GM12878 (cell line): ENCODE results near the gene FIZ1. TPM values are rescaled to one million over a fixed set of nuclear protein-coding genes. Genes with fewer than 3 reads are reported as not detected.
A peak's percentile ranks its signal among the peaks of the same experiment; 100 is the strongest.

Experiments used
- ATAC-seq: fragments of 200-7000 bp; cut with Tn5 transposase; 3 replicates; pipeline ENCODE4 v1.9.1; 2020; ENCODE audit warnings: mild to moderate bottlenecking, moderate library complexity
- BruUV-seq: library from RNA; stranded (reverse); fragments of 400-500 nt; replicated peaks from 2 replicates; lab custom pipeline; 2021; lab: Mats Ljungman, UMichigan
- CTCF ChIA-PET: fragments of 300-600 bp; sonication (Branson Sonifier 250); formaldehyde crosslinking; extraction: SDS; loops from one replicate; lab custom pipeline; 2021; ENCODE audit warnings: inconsistent platforms; lab: Yijun Ruan, JAX
- POLR2A ChIA-PET: fragments of 350-600 bp; formaldehyde crosslinking; extraction: SDS; loops from one replicate; lab custom pipeline; 2021; ENCODE audit warnings: inconsistent platforms; lab: Charles Lee
- RAD21 ChIA-PET: fragments of 300-600 bp; sonication (Branson Sonifier 250); formaldehyde crosslinking; loops from one replicate; lab custom pipeline; 2023; ENCODE audit warnings: antibody characterized with exemption; ENCODE audit not compliant: unreplicated experiment; lab: Charles Lee
- SMC1A ChIA-PET: fragments of 300-600 bp; sonication (Branson Sonifier 250); formaldehyde crosslinking; loops from one replicate; lab custom pipeline; 2023; ENCODE audit not compliant: unreplicated experiment, uncharacterized antibody; lab: Charles Lee
- DNase-seq: peaks from one replicate; pipeline ENCODE4 v3.0.0-alpha.2; 2011; ENCODE audit warnings: low read depth, low spot score
- FAIRE-seq: peaks from 3 replicates; lab custom pipeline; 2011; peaks lifted over from hg19 to GRCh38; lab: Jason Lieb, UNC
- H2AFZ ChIP-seq: 2 replicates; pipeline ENCODE4 v1.6.0; 2011; ENCODE audit warnings: low read depth, low read length, control low read depth; ENCODE audit not compliant: control insufficient read depth
- H3K27ac ChIP-seq: 2 replicates; pipeline ENCODE4 v1.5.1; 2011; ENCODE audit warnings: control low read depth; ENCODE audit not compliant: control insufficient read depth, insufficient read depth
- H3K27me3 ChIP-seq, 2 experiments: replicated peaks in 1 of 2; 2 replicates each; pipeline versions ENCODE4 v1.6.0 to v1.6.1; 2011; ENCODE audit warnings: low read length in 1 of 2; ENCODE audit not compliant: control insufficient read depth in 2 of 2, insufficient read depth in 2 of 2
- H3K36me3 ChIP-seq, 2 experiments: 2 replicates each; pipeline ENCODE4 v1.5.1; 2011; ENCODE audit warnings: low read length in 1 of 2; ENCODE audit not compliant: control insufficient read depth in 2 of 2, insufficient read depth in 2 of 2
- H3K4me1 ChIP-seq: 2 replicates; pipeline ENCODE4 v1.6.1; 2011; ENCODE audit warnings: mild to moderate bottlenecking, low read length, moderate library complexity, mixed read lengths; ENCODE audit not compliant: control insufficient read depth, insufficient read depth
- H3K4me2 ChIP-seq: 2 replicates; pipeline ENCODE4 v1.6.0; 2011; ENCODE audit warnings: control low read depth; ENCODE audit not compliant: control insufficient read depth, insufficient read depth
- H3K4me3 ChIP-seq: fragments of 200-600 bp; sonication (generic); 2 replicates; pipeline ENCODE4 v1.5.1; 2016
- H3K79me2 ChIP-seq: 2 replicates; pipeline ENCODE4 v1.6.0; 2011; ENCODE audit warnings: low read length; ENCODE audit not compliant: control insufficient read depth, insufficient read depth
- H3K9ac ChIP-seq: 2 replicates; pipeline ENCODE4 v1.8.0; 2011; ENCODE audit warnings: low read length, control low read depth, mixed read lengths; ENCODE audit not compliant: control insufficient read depth, insufficient read depth
- H3K9me3 ChIP-seq: replicated peaks from 3 replicates; pipeline ENCODE4 v1.5.1; 2011; ENCODE audit warnings: mild to moderate bottlenecking, low read length; ENCODE audit not compliant: control insufficient read depth, insufficient read depth
- H4K20me1 ChIP-seq: 2 replicates; pipeline ENCODE4 v1.6.0; 2011; ENCODE audit not compliant: control insufficient read depth, insufficient read depth
- CUX1 ChIP-seq: IDR thresholded peaks from 2 replicates; pipeline ENCODE4 v1.6.1; 2012; ENCODE audit warnings: improper control_type of control experiment, low read depth, low read length; ENCODE audit not compliant: insufficient replicate concordance
- PML ChIP-seq: IDR thresholded peaks from 2 replicates; pipeline ENCODE4 v1.6.1; 2012; ENCODE audit warnings: low read length, inconsistent platforms
- POLR2AphosphoS5 ChIP-seq: IDR thresholded peaks from 2 replicates; pipeline ENCODE4 v1.6.1; 2011; ENCODE audit warnings: mild to moderate bottlenecking, low read length, inconsistent platforms
- SUZ12 ChIP-seq: fragments of 200-600 bp; sonication (generic); IDR thresholded peaks from one replicate; pipeline ENCODE4 v1.6.1; 2018; ENCODE audit warnings: antibody characterized with exemption, mild to moderate bottlenecking; ENCODE audit not compliant: unreplicated experiment
- WGBS: methylation state at CpG from one replicate; pipeline ENCODE4 v1.1.6; 2016; ENCODE audit warnings: low lambda C conversion rate; ENCODE audit not compliant: insufficient replicate concordance, insufficient coverage; ENCODE audit errors: missing lambda C conversion rate; 5-methylcytosine and 5-hydroxymethylcytosine counted together
- in situ Hi-C: fragments of 300-500 bp; cut with MboI; formaldehyde crosslinking; loops from 9 replicates; pipeline ENCODE4 v1.14.3; 2018; ENCODE audit warnings: mixed read lengths
- intact Hi-C: fragments of 100-400 bp; cut with micrococcal nuclease; formaldehyde crosslinking; loops from one replicate; pipeline ENCODE4 v1.14.2; 2022; ENCODE audit not compliant: unreplicated experiment
- polyA plus RNA-seq, 11 experiments: library from polyadenylated mRNA; depleted of rRNA in 4 of 11; unstranded in 6 of 11; stranded (reverse) in 5 of 11; fragments of >200 nt; fragmentation: Nextera tagmentation in 4 of 11; fragmentation: Illumina TruSeq in 1 of 11; extraction: Ambion mirVana in 4 of 11; extraction: Trizol in 1 of 11; gene quantifications; 1 replicate in 1 of 11; 2 replicates in 10 of 11; pipeline versions ENCODE4 v1.2.1 to v1.2.3, GENCODE V29; 2011 to 2016; ENCODE audit warnings: inconsistent platforms in 2 of 11, missing spikeins in 2 of 11, low read depth in 1 of 11
- total RNA-seq, 4 experiments: library from RNA; depleted of rRNA in 3 of 4; stranded (reverse); fragments of >200 nt in 3 of 4; fragmentation: Illumina TruSeq in 1 of 4; extraction: Trizol in 1 of 4; gene quantifications; 2 replicates each; pipeline versions ENCODE4 v1.2.1 to v1.2.3, GENCODE V29; 2013 to 2021

FIZ1 gene
- total and polyA plus RNA-seq, 10 of the 15 experiments (the other 5 are each of a cell fraction or from before 2014, with no cell fraction given), result 0.60 to 16.8 (median 4.2) TPM

GRCh38 chr19:55644191-55644833 lies 45.0 kb upstream of the FIZ1 start:
- H3K4me3 ChIP-seq, result peak overlapping the region; percentile 95
- BruUV-seq, result no TSS peak

GRCh38 chr19:55643887-55644176 lies 44.5 kb upstream of the FIZ1 start:
- CTCF ChIA-PET, result interaction anchor here (1.8 to 2.3 kb wide), 2 partner anchors 10 to 11 kb away, joined by 12 to 17 read pairs; partner anchors contain the start of gene U2AF2
- H3K9ac ChIP-seq, result peak overlapping the region; percentile 86
- no peaks in the 10 kb centered on the region for H3K9me3 ChIP-seq
- SMC1A ChIA-PET, result no interaction called here
- intact Hi-C loops, result loop anchor here (5.0 kb wide), 2 partner anchors 33 to 42 kb away; partner anchors contain the start of genes EPN1 and ZNF524
- TF ChIP-seq PML (peak; percentile 13; the same call in 1 of the 2 replicates), CUX1 (no peak)
- peaks cover 64% of the 10 kb centered on the region for H3K79me2 ChIP-seq
- peak overlapping the region; percentile 91 for H3K4me2 ChIP-seq
- no peak overlapping the region for H2AFZ ChIP-seq
- ATAC-seq (no peak), FAIRE-seq (no peak), DNase-seq (no peak)
- RAD21 ChIA-PET, result interaction anchor here (2.4 kb wide), 1 partner anchor 11 kb away, joined by 10 read pairs; the partner anchor contains the start of gene U2AF2
- POLR2A ChIA-PET, result interaction anchor here (2.1 kb wide), 1 partner anchor 11 kb away, joined by 10 read pairs; the partner anchor contains the start of gene U2AF2
- in situ Hi-C loops, result no loop called here
- H3K27me3 ChIP-seq, result no peaks in the 10 kb centered on the region
- peak overlapping the region; percentile 64 for H3K27ac ChIP-seq
- 2% methylated on average over 15 of the region's 15 CpGs for WGBS
- H4K20me1 ChIP-seq, result no peaks in the 10 kb centered on the region
- H3K36me3 ChIP-seq, result 0 out of 4 replicates have a peak, but pooled peaks cover 0 to 2% of the 10 kb centered on the region in 2 experiments
- H3K4me3 ChIP-seq, result peak overlapping the region; percentile 95
- H3K4me1 ChIP-seq, result peaks cover 36% of the 10 kb centered on the region
- no TSS peak for BruUV-seq

More at GRCh38 chr19:55644191-55644833, 45.0 kb upstream of the FIZ1 start:
- under 1% methylated on average over 12 of the region's 12 CpGs for WGBS
- no peak for TF ChIP-seq SUZ12
- peak; percentile 21; the same call in 1 of the 2 replicates for TF ChIP-seq POLR2AphosphoS5
- no peak for DNase-seq
- peak overlapping the region; percentile 86 for H3K9ac ChIP-seq
- in situ Hi-C loops, result no loop called here
- peak overlapping the region; percentile 64 for H3K27ac ChIP-seq
- H3K4me2 ChIP-seq, result peak overlapping the region; percentile 91
- ATAC-seq, result no peak
- peaks cover 31% of the 10 kb centered on the region for H3K4me1 ChIP-seq
- no peak overlapping the region for H2AFZ ChIP-seq
- no peaks in the 10 kb centered on the region for H3K27me3 ChIP-seq
- H3K9me3 ChIP-seq, result no peaks in the 10 kb centered on the region
- RAD21 ChIA-PET, result interaction anchor here (2.4 kb wide), 1 partner anchor 10 kb away, joined by 10 read pairs; the partner anchor contains the start of gene U2AF2
- SMC1A ChIA-PET, result no interaction called here
- POLR2A ChIA-PET, result interaction anchor here (2.1 kb wide), 1 partner anchor 10 kb away, joined by 10 read pairs; the partner anchor contains the start of gene U2AF2
- peaks cover 65% of the 10 kb centered on the region for H3K79me2 ChIP-seq
- H4K20me1 ChIP-seq, result no peaks in the 10 kb centered on the region
- CTCF ChIA-PET, result interaction anchor here (1.3 to 2.3 kb wide), 3 partner anchors 10 to 27 kb away, joined by 3 to 12 read pairs (median 3); partner anchors contain the start of gene U2AF2
- intact Hi-C loops, result loop anchor here (5.0 kb wide), 2 partner anchors 33 to 42 kb away; partner anchors contain the start of genes EPN1 and ZNF524
- no peak for FAIRE-seq
- H3K36me3 ChIP-seq, result 0 out of 4 replicates have a peak, but pooled peaks cover 0 to 2% of the 10 kb centered on the region in 2 experiments
